ENCODE data around the gene CDK6.

Gene CDK6

GRCh38 chr7:92731335-92732063 lies 104.9 kb downstream of the CDK6 start:
- CTCF ChIA-PET: no interaction called here
- POLR2A ChIA-PET: no interaction called here
- no peak for DNase-seq (ENCODE audit: extremely low spot score)

GRCh38 chr7:92730808-92731207 lies 105.6 kb downstream of the CDK6 start:
- TF ChIP-seq LEF1 (IDR thresholded peaks at IDR 0.05; ENCODE audit: borderline replicate concordance): no peak
- TF ChIP-seq FOXM1 (IDR thresholded peaks at IDR 0.05; ENCODE audit: borderline replicate concordance): no peak
- no peak for TF ChIP-seq L3MBTL2 (conservative IDR thresholded peaks at IDR 0.05)
- TF ChIP-seq NFRKB (IDR thresholded peaks at IDR 0.05): no peak
- DNase-seq (ENCODE audit: extremely low spot score): no peak
- CTCF ChIA-PET: no interaction called here
- POLR2A ChIA-PET: no interaction called here

More at GRCh38 chr7:92731335-92732063, 104.9 kb downstream of the CDK6 start:
- TF ChIP-seq SUZ12 (IDR thresholded peaks at IDR 0.05): no peak
- no peak for TF ChIP-seq PKNOX1 (IDR thresholded peaks at IDR 0.05)
- TF ChIP-seq BHLHE40 (IDR thresholded peaks at IDR 0.05; ENCODE audit: borderline replicate concordance): no peak
- TF ChIP-seq FOXM1 (IDR thresholded peaks at IDR 0.05; ENCODE audit: borderline replicate concordance): no peak
- no peak for TF ChIP-seq LEF1 (IDR thresholded peaks at IDR 0.05; ENCODE audit: borderline replicate concordance)
- no peak for TF ChIP-seq FOXA1 (IDR thresholded peaks at IDR 0.05)
- TF ChIP-seq ARNT (IDR thresholded peaks at IDR 0.05): no peak

GRCh38 chr7:92729751-92730150 lies 106.6 kb downstream of the CDK6 start:
- TF ChIP-seq BHLHE40 (IDR thresholded peaks at IDR 0.05; ENCODE audit: borderline replicate concordance) (no peak), SUZ12 (IDR thresholded peaks at IDR 0.05) (no peak), ELF4 (IDR thresholded peaks at IDR 0.05) (no peak), PKNOX1 (IDR thresholded peaks at IDR 0.05) (no peak)
- ChIA-PET CTCF (no interaction called here), POLR2A (no interaction called here)
- DNase-seq (ENCODE audit: extremely low spot score): no peak

- CTCF ChIA-PET: no interaction called here
- no peak for DNase-seq (ENCODE audit: extremely low spot score)
- POLR2A ChIA-PET: no interaction called here
- TF ChIP-seq ARNT (IDR thresholded peaks at IDR 0.05): no peak
- TF ChIP-seq L3MBTL2 (conservative IDR thresholded peaks at IDR 0.05): no peak
Observed at GRCh38 chr7:92729172-92729571, 107.2 kb downstream of the CDK6 start.

GRCh38 chr7:92727755-92728154 lies 108.6 kb downstream of the CDK6 start:
- ChIA-PET POLR2A (no interaction called here), CTCF (no interaction called here)
- TF ChIP-seq ARNT (IDR thresholded peaks at IDR 0.05): no peak
- TF ChIP-seq LEF1 (IDR thresholded peaks at IDR 0.05; ENCODE audit: borderline replicate concordance): no peak
- no peak for TF ChIP-seq CTBP1 (IDR thresholded peaks at IDR 0.05; ENCODE audit: borderline replicate concordance)
- no peak for TF ChIP-seq FOXM1 (IDR thresholded peaks at IDR 0.05; ENCODE audit: borderline replicate concordance)
- no peak for TF ChIP-seq FOXA1 (IDR thresholded peaks at IDR 0.05)
- TF ChIP-seq NFRKB (IDR thresholded peaks at IDR 0.05): no peak
- no peak for TF ChIP-seq PKNOX1 (IDR thresholded peaks at IDR 0.05)
- no peak for TF ChIP-seq TARDBP (IDR thresholded peaks at IDR 0.05)
- TF ChIP-seq ZNF384 (IDR thresholded peaks at IDR 0.05): no peak
- no peak for TF ChIP-seq BHLHE40 (IDR thresholded peaks at IDR 0.05; ENCODE audit: borderline replicate concordance)
- TF ChIP-seq SUZ12 (IDR thresholded peaks at IDR 0.05): no peak
- TF ChIP-seq SP1 (IDR thresholded peaks at IDR 0.05): no peak
- TF ChIP-seq FOXK2 (IDR thresholded peaks at IDR 0.05): no peak
- no peak for TF ChIP-seq HDGF (IDR thresholded peaks at IDR 0.05; ENCODE audit: borderline replicate concordance)
- no peak for TF ChIP-seq L3MBTL2 (conservative IDR thresholded peaks at IDR 0.05)
- no peak for TF ChIP-seq ELF4 (IDR thresholded peaks at IDR 0.05)
- no peak for DNase-seq (ENCODE audit: extremely low spot score)

- TF ChIP-seq BHLHE40 (IDR thresholded peaks at IDR 0.05; ENCODE audit: borderline replicate concordance): no peak
- no peak for TF ChIP-seq L3MBTL2 (conservative IDR thresholded peaks at IDR 0.05)
- TF ChIP-seq FOXM1 (IDR thresholded peaks at IDR 0.05; ENCODE audit: borderline replicate concordance): no peak
- no peak for TF ChIP-seq PKNOX1 (IDR thresholded peaks at IDR 0.05)
- TF ChIP-seq SP1 (IDR thresholded peaks at IDR 0.05): no peak
- DNase-seq (ENCODE audit: extremely low spot score): no peak
- ChIA-PET POLR2A (no interaction called here), CTCF (interaction anchor here (0.6 to 0.7 kb wide), 2 partner anchors 12 to 98 kb away, joined by 3 read pairs; no protein-coding TSS in a partner anchor)
Observed at GRCh38 chr7:92725161-92725925, 111.0 kb downstream of the CDK6 start.
